HepG2 (cell line): ENCODE data around the gene EPB41L5. TPM values are rescaled to one million over a fixed set of nuclear protein-coding genes. Genes with fewer than 3 reads are reported as not detected.

ENCODE experiments used
- ATAC-seq: fragments of 200-7000 bp; cut with Tn5 transposase; 3 replicates; pipeline ENCODE4 v1.9.1; 2020; ENCODE audit warnings: mild to moderate bottlenecking, moderate library complexity
- BruUV-seq: library from RNA; stranded (reverse); fragments of 400-500 nt; replicated peaks from 2 replicates; lab custom pipeline; 2021; lab: Mats Ljungman, UMichigan
- CTCF ChIA-PET: fragments of 300-600 bp; formaldehyde crosslinking; extraction: SDS; loops from one replicate; lab custom pipeline; 2021; ENCODE audit warnings: low total read pairs, inconsistent platforms, low intra/inter-chr PET ratio; lab: Yijun Ruan, JAX
- POLR2A ChIA-PET: fragments of 350-600 bp; sonication (Branson Sonifier 250); formaldehyde crosslinking; loops from one replicate; lab custom pipeline; 2020; ENCODE audit warnings: antibody characterized with exemption, inconsistent platforms; lab: Yijun Ruan, JAX
- DNase-seq: peaks from one replicate; pipeline ENCODE4 v3.0.0-alpha.2; 2015; ENCODE audit warnings: low spot score
- FAIRE-seq: peaks from 3 replicates; lab custom pipeline; 2011; peaks lifted over from hg19 to GRCh38; lab: Jason Lieb, UNC
- H2AFZ ChIP-seq: one replicate; pipeline ENCODE4 v1.6.1; 2011; ENCODE audit warnings: low read length, inconsistent platforms
- H3K27ac ChIP-seq: fragments of 300-600 bp; 3 replicates; pipeline ENCODE4 v1.8.0; 2011; ENCODE audit warnings: mixed run types, mild to moderate bottlenecking, mixed read lengths, low read length, inconsistent platforms; ENCODE audit not compliant: insufficient read depth; ENCODE audit errors: extremely low read length
- H3K27me3 ChIP-seq, 2 experiments: fragments of 200-600 bp in 1 of 2; 2 replicates in 1 of 2; 3 replicates in 1 of 2; pipeline versions ENCODE4 v1.6.0 to v1.8.0; 2011; ENCODE audit warnings: low read length in 2 of 2, mild to moderate bottlenecking in 2 of 2, moderate library complexity in 2 of 2, inconsistent platforms in 1 of 2; ENCODE audit not compliant: insufficient read depth in 2 of 2, control insufficient read depth in 1 of 2
- H3K36me3 ChIP-seq, 2 experiments: fragments of 200-600 bp in 1 of 2; replicated peaks in 1 of 2; 2 replicates in 1 of 2; 3 replicates in 1 of 2; pipeline versions ENCODE4 v1.5.1 to v1.8.0; 2011; ENCODE audit warnings: low read length in 2 of 2, inconsistent platforms in 1 of 2; ENCODE audit not compliant: insufficient read depth in 2 of 2, control insufficient read depth in 1 of 2
- H3K4me1 ChIP-seq: 2 replicates; pipeline ENCODE4 v1.5.1; 2012; ENCODE audit warnings: low read length, inconsistent platforms; ENCODE audit not compliant: insufficient read depth
- H3K4me2 ChIP-seq: 2 replicates; pipeline ENCODE4 v1.6.0; 2011; ENCODE audit warnings: low read depth, low read length, inconsistent platforms
- H3K4me3 ChIP-seq, 3 experiments: fragments of 200-600 bp in 1 of 3; sonication (generic), shearing (Covaris generic) in 1 of 3; replicated peaks in 1 of 3; 2 replicates each; pipeline ENCODE4 v1.5.1; 2011 to 2016; ENCODE audit warnings: low read length in 3 of 3, inconsistent platforms in 2 of 3, low read depth in 2 of 3, mild to moderate bottlenecking in 2 of 3, control low read depth in 1 of 3, mixed read lengths in 1 of 3; ENCODE audit not compliant: insufficient read depth in 1 of 3
- H3K79me2 ChIP-seq: one replicate; pipeline ENCODE4 v1.6.1; 2011; ENCODE audit warnings: low read length, inconsistent platforms; ENCODE audit not compliant: insufficient read depth
- H3K9ac ChIP-seq: 2 replicates; pipeline ENCODE4 v1.6.0; 2011; ENCODE audit warnings: mild to moderate bottlenecking, low read depth, low read length, inconsistent platforms; ENCODE audit not compliant: insufficient read depth
- H3K9me3 ChIP-seq: 2 replicates; pipeline ENCODE4 v1.5.1; 2012; ENCODE audit warnings: mild to moderate bottlenecking, low read length
- H4K20me1 ChIP-seq: 2 replicates; pipeline ENCODE4 v1.6.0; 2011; ENCODE audit warnings: inconsistent platforms, mild to moderate bottlenecking, low read length, moderate library complexity; ENCODE audit not compliant: insufficient read depth
- ATF7 ChIP-seq, 2 experiments: fragments of 450-650 bp in 1 of 2; sonication (generic) in 1 of 2; formaldehyde crosslinking in 1 of 2; IDR thresholded peaks; 2 replicates each; pipeline versions ENCODE4 v1.4.0 to v1.6.1; 2016 to 2020; ENCODE audit warnings: antibody characterized with exemption in 1 of 2, mild to moderate bottlenecking in 1 of 2, missing genetic modification reagents in 1 of 2
- ATM ChIP-seq: fragments of 450-650 bp; IDR thresholded peaks from 2 replicates; pipeline ENCODE4 v1.7.1; 2017; ENCODE audit warnings: mild to moderate bottlenecking, borderline replicate concordance
- EZH2 ChIP-seq: conservative IDR thresholded peaks from 2 replicates; pipeline ENCODE4 v1.6.1; 2012; ENCODE audit warnings: mild to moderate bottlenecking, low read depth, low read length, moderate library complexity
- KAT2B ChIP-seq: fragments of 150-350 bp; IDR thresholded peaks from 2 replicates; pipeline ENCODE4 v1.6.1; 2014; ENCODE audit warnings: low read depth, low read length, borderline replicate concordance
- NFKBIZ ChIP-seq: IDR thresholded peaks from 2 replicates; pipeline ENCODE4 v1.6.1; 2018; ENCODE audit warnings: missing genetic modification reagents, missing compliant biosample characterization
- NR3C1 ChIP-seq: sonication (generic); formaldehyde crosslinking; IDR thresholded peaks from 2 replicates; pipeline ENCODE4 v1.4.0; 2020; ENCODE audit warnings: missing genetic modification reagents
- PITX1 ChIP-seq: sonication (generic); formaldehyde crosslinking; IDR thresholded peaks from 2 replicates; pipeline ENCODE4 v1.5.1; 2020; ENCODE audit warnings: mild to moderate bottlenecking, missing genetic modification reagents
- POLR2G ChIP-seq: fragments of 200-400 bp; formaldehyde crosslinking; IDR thresholded peaks from 2 replicates; pipeline ENCODE4 v1.6.1; 2018; ENCODE audit warnings: mild to moderate bottlenecking, low read depth, low read length, moderate library complexity
- TBX2 ChIP-seq: sonication (generic); formaldehyde crosslinking; IDR thresholded peaks from 2 replicates; pipeline ENCODE4 v1.5.0; 2020; ENCODE audit warnings: missing genetic modification reagents, mild to moderate bottlenecking, borderline replicate concordance
- ZNF383 ChIP-seq: sonication (generic); formaldehyde crosslinking; IDR thresholded peaks from 2 replicates; pipeline ENCODE4 v1.4.0; 2020; ENCODE audit warnings: missing genetic modification reagents, mild to moderate bottlenecking, borderline replicate concordance
- ZNF598 ChIP-seq: sonication (generic); formaldehyde crosslinking; IDR thresholded peaks from 2 replicates; pipeline ENCODE4 v1.5.1; 2020; ENCODE audit warnings: mild to moderate bottlenecking, missing genetic modification reagents, borderline replicate concordance
- WGBS: methylation state at CpG from one replicate; pipeline ENCODE4 v1.1.6; 2017; ENCODE audit warnings: low lambda C conversion rate; 5-methylcytosine and 5-hydroxymethylcytosine counted together
- in situ Hi-C: cut with HindIII; loops from 2 replicates; pipeline ENCODE4 v1.10.0; 2017; ENCODE audit warnings: low pct_unique_long_range_greater_than_20kb; ENCODE audit not compliant: extremely low pct_ligation_motif_present
- intact Hi-C: fragments of 100-400 bp; cut with micrococcal nuclease; formaldehyde crosslinking; loops from one replicate; pipeline ENCODE4 v1.10.0; 2022; ENCODE audit not compliant: unreplicated experiment
- polyA plus RNA-seq, 8 experiments: library from polyadenylated mRNA; depleted of rRNA in 3 of 8; stranded (reverse) in 7 of 8; unstranded in 1 of 8; fragments of >200 nt; fragmentation: Illumina TruSeq in 4 of 8; extraction: Trizol in 4 of 8; gene quantifications; 2 replicates each; pipeline versions ENCODE4 v1.2.1 to v1.2.3, GENCODE V29; 2011 to 2016; ENCODE audit warnings: low read depth in 4 of 8, missing spikeins in 1 of 8, mixed read lengths in 1 of 8; ENCODE audit not compliant: insufficient read depth in 1 of 8
- total RNA-seq, 5 experiments: library from RNA; depleted of rRNA; stranded (reverse); fragments of >200 nt; fragmentation: Illumina TruSeq; extraction: Trizol; gene quantifications; 2 replicates each; pipeline ENCODE4 v1.2.3, GENCODE V29; 2016; ENCODE audit warnings: low read depth in 1 of 5
- TF ChIP-seq, protein P1 (sequence below): IDR thresholded peaks from 2 replicates; pipeline ENCODE4 v1.6.1; 2016; ENCODE audit warnings: mild to moderate bottlenecking, missing biosample characterization, missing genetic modification reagents
- TF ChIP-seq, protein P2 (sequence below): sonication (generic); formaldehyde crosslinking; IDR thresholded peaks from 2 replicates; pipeline ENCODE4 v1.5.1; 2020; ENCODE audit warnings: mild to moderate bottlenecking, missing genetic modification reagents, moderate library complexity
- TF ChIP-seq, protein P3 (sequence below): sonication (generic); formaldehyde crosslinking; IDR thresholded peaks from 2 replicates; pipeline ENCODE4 v1.4.0; 2020; ENCODE audit warnings: missing genetic modification reagents

Gene EPB41L5
- total and polyA plus RNA-seq, 2 of the 13 experiments (the other 11 are each of a cell fraction or from before 2014, with no cell fraction given) = 40.5 to 47.5 TPM

DNA sequence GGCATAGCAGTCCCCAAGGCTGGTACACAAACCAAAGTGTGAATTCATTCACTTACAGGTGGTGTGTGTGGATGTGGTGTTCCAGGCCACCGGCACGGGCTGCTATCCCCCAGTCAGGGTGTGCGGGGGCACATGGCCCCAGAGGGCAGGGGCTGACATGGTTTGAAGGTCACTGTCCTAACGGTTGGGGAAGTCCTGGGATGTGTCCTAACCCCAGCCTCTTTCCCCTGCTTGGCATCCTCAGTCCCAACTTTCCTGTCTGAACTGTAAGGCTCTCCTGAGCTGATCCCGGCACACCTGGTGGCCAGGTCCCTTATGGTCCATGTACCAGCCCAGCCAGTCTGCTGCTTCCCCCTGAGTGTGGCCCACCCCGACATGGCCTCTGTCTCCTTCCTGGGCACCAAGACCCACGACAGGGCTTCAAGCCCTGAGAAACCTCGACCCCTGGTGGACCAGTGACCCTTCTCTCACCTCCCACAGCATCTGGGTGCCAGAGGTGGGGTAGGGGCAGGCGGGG, 212.7 kb downstream of the EPB41L5 start:
- H3K9ac ChIP-seq = no peak overlapping the region
- intact Hi-C loops (no loop called here), in situ Hi-C loops (no loop called here)
- no peak overlapping the region for H3K4me3 ChIP-seq
- peaks cover 14 to 42% of the 10 kb centered on the region in 2 experiments; a peak in 4 of 5 replicates for H3K27me3 ChIP-seq
- POLR2A ChIA-PET = interaction anchor here (1.0 to 1.2 kb wide), 2 partner anchors 14 to 32 kb away, joined by 3 read pairs; no protein-coding TSS in a partner anchor
- peaks cover 85% of the 10 kb centered on the region for H3K4me1 ChIP-seq
- H3K36me3 ChIP-seq = no peaks in the 10 kb centered on the region
- no peaks in the 10 kb centered on the region for H3K79me2 ChIP-seq
- no TSS peak for BruUV-seq
- H4K20me1 ChIP-seq = no peaks in the 10 kb centered on the region
- no peaks in the 10 kb centered on the region for H3K9me3 ChIP-seq
- no peak for FAIRE-seq
- no peak for DNase-seq
- no peak for ATAC-seq
- CTCF ChIA-PET = no interaction called here
- H3K27ac ChIP-seq = no peak overlapping the region
- 24% methylated on average over 7 of the region's 9 CpGs for WGBS
- H2AFZ ChIP-seq = no peak overlapping the region
- TF ChIP-seq NR3C1 (CRISPR knock-in tag) (no peak), ATF7 (IDR thresholded peaks at IDR 0.05) (no peak), ATF7 (CRISPR knock-in tag; IDR thresholded peaks at IDR 0.05) (no peak), ZNF598 (CRISPR knock-in tag) (0 out of 2 replicates have a peak, but pooled peaks have one; percentile 1), ZNF383 (CRISPR knock-in tag) (no peak), PITX1 (0 out of 2 replicates have a peak, but pooled peaks have one; percentile 16), POLR2G (no peak), EZH2 (0 out of 2 replicates have a peak, but pooled peaks have one; percentile 22), TBX2 (CRISPR knock-in tag) (peak; percentile 47; the same call in 1 of the 2 replicates), ATM (no peak), KAT2B (no peak), NFKBIZ (CRISPR knock-in tag) (no peak)
- TF ChIP-seq, protein P1, sequence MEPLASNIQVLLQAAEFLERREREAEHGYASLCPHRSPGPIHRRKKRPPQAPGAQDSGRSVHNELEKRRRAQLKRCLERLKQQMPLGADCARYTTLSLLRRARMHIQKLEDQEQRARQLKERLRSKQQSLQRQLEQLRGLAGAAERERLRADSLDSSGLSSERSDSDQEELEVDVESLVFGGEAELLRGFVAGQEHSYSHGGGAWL (CRISPR knock-in tag) = no peak
- TF ChIP-seq, protein P2, sequence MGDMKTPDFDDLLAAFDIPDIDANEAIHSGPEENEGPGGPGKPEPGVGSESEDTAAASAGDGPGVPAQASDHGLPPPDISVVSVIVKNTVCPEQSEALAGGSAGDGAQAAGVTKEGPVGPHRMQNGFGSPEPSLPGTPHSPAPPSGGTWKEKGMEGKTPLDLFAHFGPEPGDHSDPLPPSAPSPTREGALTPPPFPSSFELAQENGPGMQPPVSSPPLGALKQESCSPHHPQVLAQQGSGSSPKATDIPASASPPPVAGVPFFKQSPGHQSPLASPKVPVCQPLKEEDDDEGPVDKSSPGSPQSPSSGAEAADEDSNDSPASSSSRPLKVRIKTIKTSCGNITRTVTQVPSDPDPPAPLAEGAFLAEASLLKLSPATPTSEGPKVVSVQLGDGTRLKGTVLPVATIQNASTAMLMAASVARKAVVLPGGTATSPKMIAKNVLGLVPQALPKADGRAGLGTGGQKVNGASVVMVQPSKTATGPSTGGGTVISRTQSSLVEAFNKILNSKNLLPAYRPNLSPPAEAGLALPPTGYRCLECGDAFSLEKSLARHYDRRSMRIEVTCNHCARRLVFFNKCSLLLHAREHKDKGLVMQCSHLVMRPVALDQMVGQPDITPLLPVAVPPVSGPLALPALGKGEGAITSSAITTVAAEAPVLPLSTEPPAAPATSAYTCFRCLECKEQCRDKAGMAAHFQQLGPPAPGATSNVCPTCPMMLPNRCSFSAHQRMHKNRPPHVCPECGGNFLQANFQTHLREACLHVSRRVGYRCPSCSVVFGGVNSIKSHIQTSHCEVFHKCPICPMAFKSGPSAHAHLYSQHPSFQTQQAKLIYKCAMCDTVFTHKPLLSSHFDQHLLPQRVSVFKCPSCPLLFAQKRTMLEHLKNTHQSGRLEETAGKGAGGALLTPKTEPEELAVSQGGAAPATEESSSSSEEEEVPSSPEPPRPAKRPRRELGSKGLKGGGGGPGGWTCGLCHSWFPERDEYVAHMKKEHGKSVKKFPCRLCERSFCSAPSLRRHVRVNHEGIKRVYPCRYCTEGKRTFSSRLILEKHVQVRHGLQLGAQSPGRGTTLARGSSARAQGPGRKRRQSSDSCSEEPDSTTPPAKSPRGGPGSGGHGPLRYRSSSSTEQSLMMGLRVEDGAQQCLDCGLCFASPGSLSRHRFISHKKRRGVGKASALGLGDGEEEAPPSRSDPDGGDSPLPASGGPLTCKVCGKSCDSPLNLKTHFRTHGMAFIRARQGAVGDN (CRISPR knock-in tag) = peak; percentile 44
- TF ChIP-seq, protein P3, sequence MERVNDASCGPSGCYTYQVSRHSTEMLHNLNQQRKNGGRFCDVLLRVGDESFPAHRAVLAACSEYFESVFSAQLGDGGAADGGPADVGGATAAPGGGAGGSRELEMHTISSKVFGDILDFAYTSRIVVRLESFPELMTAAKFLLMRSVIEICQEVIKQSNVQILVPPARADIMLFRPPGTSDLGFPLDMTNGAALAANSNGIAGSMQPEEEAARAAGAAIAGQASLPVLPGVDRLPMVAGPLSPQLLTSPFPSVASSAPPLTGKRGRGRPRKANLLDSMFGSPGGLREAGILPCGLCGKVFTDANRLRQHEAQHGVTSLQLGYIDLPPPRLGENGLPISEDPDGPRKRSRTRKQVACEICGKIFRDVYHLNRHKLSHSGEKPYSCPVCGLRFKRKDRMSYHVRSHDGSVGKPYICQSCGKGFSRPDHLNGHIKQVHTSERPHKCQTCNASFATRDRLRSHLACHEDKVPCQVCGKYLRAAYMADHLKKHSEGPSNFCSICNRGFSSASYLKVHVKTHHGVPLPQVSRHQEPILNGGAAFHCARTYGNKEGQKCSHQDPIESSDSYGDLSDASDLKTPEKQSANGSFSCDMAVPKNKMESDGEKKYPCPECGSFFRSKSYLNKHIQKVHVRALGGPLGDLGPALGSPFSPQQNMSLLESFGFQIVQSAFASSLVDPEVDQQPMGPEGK (CRISPR knock-in tag) = peak; percentile 25; the same call in 1 of the 2 replicates
- H3K4me2 ChIP-seq = peak overlapping the region; percentile 13; the same call in 1 of the 2 replicates
